Measurements from ENCODE around the gene FXR2. TPM values are rescaled to one million over a fixed set of nuclear protein-coding genes. Genes with fewer than 3 reads are reported as not detected.

Gene FXR2
- total RNA-seq, 1 experiment from 2014 or later, result 61.5 TPM

DNA sequence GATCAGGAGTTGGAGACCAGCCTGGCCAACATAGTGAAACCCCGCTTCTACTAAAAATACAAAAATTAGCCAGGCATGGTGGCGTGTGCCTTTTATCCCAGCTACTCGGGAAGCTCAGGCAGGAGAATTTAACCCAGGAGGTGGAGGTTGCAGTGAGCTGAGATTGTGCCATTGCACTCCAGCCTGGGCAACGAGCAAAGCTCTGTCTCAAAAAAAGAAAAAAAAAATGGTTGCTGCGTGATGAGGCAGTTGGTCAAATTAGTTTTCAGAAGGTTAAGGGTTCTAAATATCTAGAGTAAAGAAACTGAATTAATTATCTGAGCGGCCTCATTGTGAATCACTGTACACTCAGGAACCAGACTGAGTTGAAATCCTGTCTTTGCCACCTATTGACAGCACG lies 38.7 kb downstream of the FXR2 start:
- H3K27me3 ChIP-seq (ENCODE audit: insufficient read depth, low read depth), result no peaks in the 10 kb centered on the region
- H3K9me2 ChIP-seq (ENCODE audit: insufficient read depth), result no peaks in the 10 kb centered on the region
- ChIA-PET CTCF (no interaction called here), POLR2A (ENCODE audit: unreplicated experiment) (interaction anchor here (0.7 kb wide), 1 partner anchor 100 kb away, joined by 6 read pairs; no protein-coding TSS in a partner anchor)
- no TSS peak for BruUV-seq (replicated peaks)
- no peak overlapping the region for H2AFZ ChIP-seq
- H3F3A ChIP-seq (ENCODE audit: insufficient read depth, low read depth), result peaks cover 73% of the 10 kb centered on the region
- TF ChIP-seq EZH2 (IDR thresholded peaks at IDR 0.05; ENCODE audit: low read depth), result no peak
- TF ChIP-seq, protein P1, sequence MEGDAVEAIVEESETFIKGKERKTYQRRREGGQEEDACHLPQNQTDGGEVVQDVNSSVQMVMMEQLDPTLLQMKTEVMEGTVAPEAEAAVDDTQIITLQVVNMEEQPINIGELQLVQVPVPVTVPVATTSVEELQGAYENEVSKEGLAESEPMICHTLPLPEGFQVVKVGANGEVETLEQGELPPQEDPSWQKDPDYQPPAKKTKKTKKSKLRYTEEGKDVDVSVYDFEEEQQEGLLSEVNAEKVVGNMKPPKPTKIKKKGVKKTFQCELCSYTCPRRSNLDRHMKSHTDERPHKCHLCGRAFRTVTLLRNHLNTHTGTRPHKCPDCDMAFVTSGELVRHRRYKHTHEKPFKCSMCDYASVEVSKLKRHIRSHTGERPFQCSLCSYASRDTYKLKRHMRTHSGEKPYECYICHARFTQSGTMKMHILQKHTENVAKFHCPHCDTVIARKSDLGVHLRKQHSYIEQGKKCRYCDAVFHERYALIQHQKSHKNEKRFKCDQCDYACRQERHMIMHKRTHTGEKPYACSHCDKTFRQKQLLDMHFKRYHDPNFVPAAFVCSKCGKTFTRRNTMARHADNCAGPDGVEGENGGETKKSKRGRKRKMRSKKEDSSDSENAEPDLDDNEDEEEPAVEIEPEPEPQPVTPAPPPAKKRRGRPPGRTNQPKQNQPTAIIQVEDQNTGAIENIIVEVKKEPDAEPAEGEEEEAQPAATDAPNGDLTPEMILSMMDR (conservative IDR thresholded peaks at IDR 0.05), result no peak
- H3K4me1 ChIP-seq (replicated peaks; ENCODE audit: insufficient read depth), result peaks cover 55% of the 10 kb centered on the region
- H3K27ac ChIP-seq, result peak overlapping the region; percentile 59
- intact Hi-C loops (cut with micrococcal nuclease; ENCODE audit: unreplicated experiment), result no loop called here
- DNase-seq, result no peak
- peak overlapping the region; percentile 91; the same call in 1 of the 2 replicates for H3K4me3 ChIP-seq
- peak overlapping the region; percentile 93; the same call in 1 of the 2 replicates for H3K4me2 ChIP-seq
- peaks cover 59% of the 10 kb centered on the region for H3K79me2 ChIP-seq (ENCODE audit: low read depth)
- H4K20me1 ChIP-seq (ENCODE audit: insufficient read depth), result peaks cover 54% of the 10 kb centered on the region
- no peaks in the 10 kb centered on the region for H3K9me3 ChIP-seq (ENCODE audit: insufficient read depth, low read depth)
- H3K36me3 ChIP-seq (ENCODE audit: low read depth), result peaks cover 35% of the 10 kb centered on the region

DNA sequence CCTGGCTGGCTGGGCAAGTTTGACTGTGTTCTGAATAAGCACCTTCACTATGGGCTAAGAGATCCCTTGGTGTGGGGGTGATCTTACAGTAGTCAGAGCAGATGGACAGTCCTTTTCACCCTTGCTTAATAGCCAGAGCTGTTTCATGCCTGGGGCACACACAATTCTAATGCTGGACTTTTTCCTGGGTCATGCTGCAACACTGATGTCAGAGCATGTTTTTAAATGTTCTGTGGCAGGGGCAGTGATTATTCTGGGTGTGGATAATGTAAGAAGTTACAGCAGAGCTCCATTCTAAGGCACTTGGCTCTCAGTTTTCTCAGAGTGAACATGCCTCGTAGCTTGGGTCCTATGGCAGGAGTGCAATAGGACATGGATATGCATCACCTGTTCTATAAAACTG lies 39.2 kb downstream of the FXR2 start:
- POLR2A ChIA-PET (ENCODE audit: unreplicated experiment), result interaction anchor here (0.6 to 0.7 kb wide), 2 partner anchors 99 to 519 kb away, joined by 3 to 6 read pairs; no protein-coding TSS in a partner anchor

DNA sequence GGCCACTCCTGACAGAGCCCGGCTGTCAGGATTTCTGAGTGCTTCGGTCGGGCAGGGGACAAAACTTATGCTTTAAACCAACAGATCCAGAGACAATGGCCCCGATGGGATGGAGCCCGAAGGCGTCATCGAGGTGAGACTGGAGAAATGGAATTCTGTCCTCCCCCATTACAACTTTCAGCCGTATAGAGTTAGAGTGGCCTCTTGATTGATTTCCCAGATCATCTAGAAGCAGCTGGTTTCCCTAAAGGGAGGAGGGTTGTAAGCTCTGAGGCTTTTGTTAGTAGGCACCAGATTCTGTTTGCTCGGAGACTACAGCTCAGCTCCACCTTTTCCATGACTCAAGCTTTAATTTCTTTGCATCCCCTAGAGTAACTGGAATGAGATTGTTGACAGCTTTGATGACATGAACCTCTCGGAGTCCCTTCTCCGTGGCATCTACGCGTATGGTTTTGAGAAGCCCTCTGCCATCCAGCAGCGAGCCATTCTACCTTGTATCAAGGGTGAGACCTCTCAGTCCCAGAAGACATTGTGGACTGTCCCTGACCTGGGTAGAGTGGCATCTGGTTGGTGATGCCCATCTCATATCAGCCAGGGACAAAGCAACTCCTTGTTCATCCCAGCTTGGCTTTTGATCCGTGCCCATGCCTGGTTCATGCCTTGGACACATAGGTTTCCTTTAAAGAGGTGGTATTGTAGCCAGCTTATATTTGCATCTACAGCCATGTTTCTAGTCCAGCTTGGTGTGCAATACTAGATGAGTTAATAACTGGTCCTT lies 40.3 kb downstream of the FXR2 start:
- H3K27me3 ChIP-seq (ENCODE audit: insufficient read depth, low read depth), result no peaks in the 10 kb centered on the region
- peaks cover 54% of the 10 kb centered on the region for H4K20me1 ChIP-seq (ENCODE audit: insufficient read depth)
- BruUV-seq (replicated peaks), result TSS peak; percentile 28
- CTCF ChIA-PET, result interaction anchor here (0.6 to 0.7 kb wide), 2 partner anchors 16 to 311 kb away, joined by 3 to 13 read pairs; no protein-coding TSS in a partner anchor
- H3K4me1 ChIP-seq (replicated peaks; ENCODE audit: insufficient read depth), result peaks cover 45% of the 10 kb centered on the region
- no peaks in the 10 kb centered on the region for H3K9me2 ChIP-seq (ENCODE audit: insufficient read depth)
- no peak overlapping the region for H2AFZ ChIP-seq
- TF ChIP-seq, protein P1 (conservative IDR thresholded peaks at IDR 0.05), result no peak
- no peak for TF ChIP-seq EZH2 (IDR thresholded peaks at IDR 0.05; ENCODE audit: low read depth)
- no peaks in the 10 kb centered on the region for H3K9me3 ChIP-seq (ENCODE audit: insufficient read depth, low read depth)
- H3K36me3 ChIP-seq (ENCODE audit: low read depth), result peaks cover 35% of the 10 kb centered on the region
- intact Hi-C loops (cut with micrococcal nuclease; ENCODE audit: unreplicated experiment), result loop anchor here (5.0 kb wide), 1 partner anchor 172 kb away; the partner anchor contains the start of gene TMEM256
- peak overlapping the region; percentile 90 for H3K27ac ChIP-seq
- H3K4me2 ChIP-seq, result peak overlapping the region; percentile 93
- peaks cover 51% of the 10 kb centered on the region for H3K79me2 ChIP-seq (ENCODE audit: low read depth)
- DNase-seq, result no peak
- H3K4me3 ChIP-seq, result peak overlapping the region; percentile 91
- POLR2A ChIA-PET (ENCODE audit: unreplicated experiment), result interaction anchor here (0.6 to 1.0 kb wide), 4 partner anchors 9 to 311 kb away, joined by 4 to 33 read pairs (median 8); partner anchors contain the start of gene MPDU1
- H3F3A ChIP-seq (ENCODE audit: insufficient read depth, low read depth), result peaks cover 65% of the 10 kb centered on the region

More for the DNA sequence above, 39.2 kb downstream of the FXR2 start:
- Histone ChIP-seq H3K27me3 (ENCODE audit: insufficient read depth, low read depth) (no peaks in the 10 kb centered on the region), H3K27ac (peak overlapping the region; percentile 59), H3K36me3 (ENCODE audit: low read depth) (peaks cover 35% of the 10 kb centered on the region), H3K4me2 (peak overlapping the region; percentile 93), H3K9me3 (ENCODE audit: insufficient read depth, low read depth) (no peaks in the 10 kb centered on the region), H2AFZ (no peak overlapping the region), H4K20me1 (ENCODE audit: insufficient read depth) (peaks cover 54% of the 10 kb centered on the region), H3K4me3 (peak overlapping the region; percentile 91; the same call in 1 of the 2 replicates), H3K9me2 (ENCODE audit: insufficient read depth) (no peaks in the 10 kb centered on the region), H3K4me1 (replicated peaks; ENCODE audit: insufficient read depth) (peaks cover 55% of the 10 kb centered on the region), H3K79me2 (ENCODE audit: low read depth) (peaks cover 58% of the 10 kb centered on the region), H3F3A (ENCODE audit: insufficient read depth, low read depth) (peaks cover 73% of the 10 kb centered on the region)
- no TSS peak for BruUV-seq (replicated peaks)
- CTCF ChIA-PET, result no interaction called here
- intact Hi-C loops (cut with micrococcal nuclease; ENCODE audit: unreplicated experiment), result no loop called here
- TF ChIP-seq EZH2 (IDR thresholded peaks at IDR 0.05; ENCODE audit: low read depth), result no peak
- TF ChIP-seq, protein P1 (conservative IDR thresholded peaks at IDR 0.05), result no peak
- DNase-seq, result no peak

Measured in PC-9 (cell line).